ENCODE data around the gene BRD3.

The BRD3 gene

GRCh38 chr9:134053941-134054761, 13.7 kb downstream of the BRD3 start:
- no peak for DNase-seq

- DNase-seq, result no peak
Measured at GRCh38 chr9:134053401-134053871, 14.4 kb downstream of the BRD3 start.

- DNase-seq, result no peak
Measured at GRCh38 chr9:134052941-134053340, 14.9 kb downstream of the BRD3 start.

- DNase-seq, result no peak
Measured at GRCh38 chr9:134052491-134052890, 15.3 kb downstream of the BRD3 start.

GRCh38 chr9:134051319-134051718, 16.5 kb downstream of the BRD3 start:
- DNase-seq, result no peak

GRCh38 chr9:134050726-134051125, 17.1 kb downstream of the BRD3 start:
- no peak for DNase-seq

- DNase-seq, result no peak
Measured at GRCh38 chr9:134049772-134050588, 17.8 kb downstream of the BRD3 start.

- DNase-seq, result no peak
Measured at GRCh38 chr9:134049236-134049635, 18.6 kb downstream of the BRD3 start.

GRCh38 chr9:134048582-134048968, 19.3 kb downstream of the BRD3 start:
- no peak for DNase-seq

- no peak for DNase-seq
Measured at GRCh38 chr9:134047868-134048581, 19.8 kb downstream of the BRD3 start.

GRCh38 chr9:134046894-134047681, 20.7 kb downstream of the BRD3 start:
- no peak for DNase-seq

GRCh38 chr9:134045841-134046544, 21.8 kb downstream of the BRD3 start:
- DNase-seq, result no peak

GRCh38 chr9:134044944-134045343, 22.9 kb downstream of the BRD3 start:
- no peak for DNase-seq

GRCh38 chr9:134043531-134043988, 24.3 kb downstream of the BRD3 start:
- DNase-seq, result no peak

- DNase-seq, result no peak
Measured at GRCh38 chr9:134041649-134041962, 26.2 kb downstream of the BRD3 start.

- DNase-seq, result no peak
Measured at GRCh38 chr9:134040781-134041648, 26.8 kb downstream of the BRD3 start.

GRCh38 chr9:134040176-134040565, 27.7 kb downstream of the BRD3 start:
- DNase-seq, result no peak

- DNase-seq, result no peak
Measured at GRCh38 chr9:134039386-134040175, 28.2 kb downstream of the BRD3 start.

- no peak for DNase-seq
Measured at GRCh38 chr9:134037641-134038040, 30.2 kb downstream of the BRD3 start.

GRCh38 chr9:134036130-134036529, 31.7 kb downstream of the BRD3 start:
- DNase-seq, result no peak

All from HCEC 1CT (cell line).